Ectodermal cell (in vitro differentiated cells): Measurements from ENCODE around the gene ZDHHC24.
"Not testable (repeated sequence)": the region's sequence is repeated elsewhere in the genome, so short reads cannot be mapped to it uniquely, and the experiment has no call there.

Experiments
- H3K27ac ChIP-seq: 2 replicates; pipeline ENCODE4 v1.7.0; 2013; ENCODE audit warnings: mild to moderate bottlenecking, low read depth, low read length; ENCODE audit not compliant: insufficient read depth, poor library complexity, severe bottlenecking
- H3K27me3 ChIP-seq: 2 replicates; pipeline ENCODE4 v1.7.0; 2013; ENCODE audit warnings: mild to moderate bottlenecking, low read length; ENCODE audit not compliant: insufficient read depth, control insufficient read depth, poor library complexity, severe bottlenecking
- H3K36me3 ChIP-seq: one replicate; pipeline ENCODE4 v1.7.0; 2013; ENCODE audit warnings: low read length; ENCODE audit not compliant: control insufficient read depth, insufficient read depth
- H3K4me1 ChIP-seq: one replicate; pipeline ENCODE4 v1.7.0; 2013; ENCODE audit warnings: low read length; ENCODE audit not compliant: control insufficient read depth, insufficient read depth
- H3K4me3 ChIP-seq: 2 replicates; pipeline ENCODE4 v1.7.0; 2013; ENCODE audit warnings: low read depth, low read length, control low read depth; ENCODE audit not compliant: insufficient read depth
- H3K9me3 ChIP-seq: 2 replicates; pipeline ENCODE4 v1.7.0; 2013; ENCODE audit warnings: mild to moderate bottlenecking, low read length, moderate library complexity; ENCODE audit not compliant: control insufficient read depth
- WGBS, 2 experiments: methylation state at CpG; one replicate each; pipeline ENCODE4 v1.1.7; 2013; ENCODE audit warnings: missing lambda C conversion rate in 2 of 2; 5-methylcytosine and 5-hydroxymethylcytosine counted together

Gene ZDHHC24

GRCh38 chr11:66546368-66546965 lies 619 bp upstream of the ZDHHC24 start, which contains the start of gene ACTN3:
TSS of gene ACTN3 (plus strand) at chr11:66546903. CDS start at chr11:66546938, 35 bp downstream.
- peak within 1 kb of the TSS; percentile 81 for H3K4me3 ChIP-seq
- H3K4me1 ChIP-seq: peaks cover 22% of the 10 kb centered on the region
- WGBS, 2 experiments: 2 to 3% methylated on average over 37 of the region's 37 CpGs
- H3K36me3 ChIP-seq: no peaks in the 10 kb centered on the region
- peak within 1 kb of the TSS; percentile 58 for H3K27ac ChIP-seq
- no peaks in the 10 kb centered on the region for H3K27me3 ChIP-seq
- H3K9me3 ChIP-seq: no peaks in the 10 kb centered on the region

GRCh38 chr11:66544952-66545351 lies 896 bp downstream of the ZDHHC24 start:
- H3K27me3 ChIP-seq, H3K36me3 ChIP-seq, H3K9me3 ChIP-seq, H3K27ac ChIP-seq: not testable (repeated sequence)
- WGBS, 2 experiments: 85 to 87% methylated on average over 14 of the region's 14 CpGs
- Histone ChIP-seq H3K4me3 (peak overlapping the region; percentile 81), H3K4me1 (peaks cover 22% of the 10 kb centered on the region)

GRCh38 chr11:66543263-66544107 lies 2.4 kb downstream of the ZDHHC24 start:
- Histone ChIP-seq H3K4me3 (no peak overlapping the region), H3K4me1 (peaks cover 20% of the 10 kb centered on the region)
- WGBS, 2 experiments: 72% methylated on average over 26 of the region's 26 CpGs

GRCh38 chr11:66542362-66542761 lies 3.5 kb downstream of the ZDHHC24 start:
- Histone ChIP-seq H3K4me1 (peaks cover 10% of the 10 kb centered on the region), H3K27me3 (no peaks in the 10 kb centered on the region), H3K27ac (no peak overlapping the region), H3K4me3 (no peak overlapping the region), H3K9me3 (no peaks in the 10 kb centered on the region), H3K36me3 (no peaks in the 10 kb centered on the region)
- 95 to 96% methylated on average over 10 of the region's 10 CpGs for WGBS, 2 experiments

More at GRCh38 chr11:66543263-66544107, 2.4 kb downstream of the ZDHHC24 start:
- Histone ChIP-seq H3K27me3 (no peaks in the 10 kb centered on the region), H3K9me3 (no peaks in the 10 kb centered on the region), H3K27ac (no peak overlapping the region), H3K36me3 (no peaks in the 10 kb centered on the region)

GRCh38 chr11:66541892-66542291 lies 4.0 kb downstream of the ZDHHC24 start:
- H3K4me3 ChIP-seq: no peak overlapping the region
- no peak overlapping the region for H3K27ac ChIP-seq
- H3K36me3 ChIP-seq: no peaks in the 10 kb centered on the region
- no peaks in the 10 kb centered on the region for H3K9me3 ChIP-seq
- 90% methylated on average over 4 of the region's 4 CpGs for WGBS, 2 experiments
- H3K27me3 ChIP-seq: no peaks in the 10 kb centered on the region
- peaks cover 6% of the 10 kb centered on the region for H3K4me1 ChIP-seq

GRCh38 chr11:66540598-66540997 lies 5.2 kb downstream of the ZDHHC24 start:
- not testable (repeated sequence) for H3K27me3 ChIP-seq
- WGBS, 2 experiments: 91 to 96% methylated on average over 8 of the region's 8 CpGs

GRCh38 chr11:66539870-66540213 lies 6.0 kb downstream of the ZDHHC24 start:
- Histone ChIP-seq H3K9me3 (no peaks in the 10 kb centered on the region), H3K27ac (no peak overlapping the region), H3K36me3 (peaks cover 8% of the 10 kb centered on the region), H3K27me3 (no peaks in the 10 kb centered on the region), H3K4me1 (peaks cover 6% of the 10 kb centered on the region), H3K4me3 (no peak overlapping the region)
- WGBS, 2 experiments: 91 to 92% methylated on average over 10 of the region's 10 CpGs

More at GRCh38 chr11:66540598-66540997, 5.2 kb downstream of the ZDHHC24 start:
- not testable (repeated sequence) for H3K27ac ChIP-seq, H3K9me3 ChIP-seq, H3K36me3 ChIP-seq, H3K4me1 ChIP-seq, H3K4me3 ChIP-seq

- H3K27ac ChIP-seq: no peak overlapping the region
Observed at GRCh38 chr11:66539170-66539869, 6.5 kb downstream of the ZDHHC24 start.

GRCh38 chr11:66532784-66533183 lies 13.1 kb downstream of the ZDHHC24 start:
- Histone ChIP-seq H3K27me3 (no peaks in the 10 kb centered on the region), H3K9me3 (no peaks in the 10 kb centered on the region), H3K36me3 (peaks cover 8% of the 10 kb centered on the region), H3K4me3 (no peak overlapping the region), H3K4me1 (no peaks in the 10 kb centered on the region), H3K27ac (no peak overlapping the region)
- 89 to 93% methylated on average over 5 to 6 of the region's 6 CpGs for WGBS, 2 experiments

More at GRCh38 chr11:66539170-66539869, 6.5 kb downstream of the ZDHHC24 start:
- 90 to 92% methylated on average over 16 of the region's 16 CpGs for WGBS, 2 experiments
- Histone ChIP-seq H3K36me3 (peaks cover 8% of the 10 kb centered on the region), H3K4me1 (peaks cover 6% of the 10 kb centered on the region), H3K27me3 (no peaks in the 10 kb centered on the region), H3K4me3 (no peak overlapping the region), H3K9me3 (no peaks in the 10 kb centered on the region)

GRCh38 chr11:66531841-66532240 lies 14.0 kb downstream of the ZDHHC24 start:
- no peak overlapping the region for H3K4me3 ChIP-seq
- peaks cover 8% of the 10 kb centered on the region for H3K36me3 ChIP-seq
- H3K4me1 ChIP-seq: no peaks in the 10 kb centered on the region
- H3K27ac ChIP-seq: no peak overlapping the region
- WGBS, 2 experiments: 88 to 91% methylated on average over 11 of the region's 11 CpGs
- H3K9me3 ChIP-seq: no peaks in the 10 kb centered on the region
- H3K27me3 ChIP-seq: no peaks in the 10 kb centered on the region
